Measurements from ENCODE around the gene ALG10.
"Not testable (repeated sequence)": the region's sequence is repeated elsewhere in the genome, so short reads cannot be mapped to it uniquely, and the experiment has no call there.

Gene ALG10, protein sequence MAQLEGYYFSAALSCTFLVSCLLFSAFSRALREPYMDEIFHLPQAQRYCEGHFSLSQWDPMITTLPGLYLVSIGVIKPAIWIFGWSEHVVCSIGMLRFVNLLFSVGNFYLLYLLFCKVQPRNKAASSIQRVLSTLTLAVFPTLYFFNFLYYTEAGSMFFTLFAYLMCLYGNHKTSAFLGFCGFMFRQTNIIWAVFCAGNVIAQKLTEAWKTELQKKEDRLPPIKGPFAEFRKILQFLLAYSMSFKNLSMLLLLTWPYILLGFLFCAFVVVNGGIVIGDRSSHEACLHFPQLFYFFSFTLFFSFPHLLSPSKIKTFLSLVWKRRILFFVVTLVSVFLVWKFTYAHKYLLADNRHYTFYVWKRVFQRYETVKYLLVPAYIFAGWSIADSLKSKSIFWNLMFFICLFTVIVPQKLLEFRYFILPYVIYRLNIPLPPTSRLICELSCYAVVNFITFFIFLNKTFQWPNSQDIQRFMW

DNA sequence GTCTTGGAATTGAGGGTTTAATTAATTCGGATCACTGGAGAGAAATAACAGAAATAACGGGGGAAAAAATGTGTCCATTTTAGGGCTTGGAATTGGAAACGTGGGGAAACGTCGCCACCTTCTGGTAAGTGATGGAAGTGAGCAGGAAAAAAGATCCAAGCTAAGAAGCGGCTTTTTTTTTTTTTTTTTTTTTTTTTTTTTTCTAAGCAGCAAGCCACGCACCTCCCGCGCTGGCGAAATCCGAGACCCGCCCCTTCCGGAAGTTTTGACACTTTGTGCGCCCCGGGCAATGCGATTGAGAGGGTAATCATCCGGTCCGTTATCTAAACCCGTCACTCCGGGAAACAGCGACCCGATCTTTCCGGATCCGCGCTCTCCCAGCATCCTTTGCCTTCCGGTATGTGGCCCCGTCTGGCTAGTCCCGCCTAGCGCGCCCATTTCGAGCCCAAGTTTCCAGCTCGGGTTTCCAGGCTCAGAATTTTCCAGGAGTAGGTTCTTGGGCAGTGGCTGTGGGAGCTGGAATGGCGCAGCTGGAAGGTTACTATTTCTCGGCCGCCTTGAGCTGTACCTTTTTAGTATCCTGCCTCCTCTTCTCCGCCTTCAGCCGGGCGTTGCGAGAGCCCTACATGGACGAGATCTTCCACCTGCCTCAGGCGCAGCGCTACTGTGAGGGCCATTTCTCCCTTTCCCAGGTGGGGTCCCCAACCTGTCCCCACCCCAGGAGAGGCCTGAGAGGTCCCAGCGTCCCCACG, at the start of gene ALG10:
ALG10 (plus strand) TSS at position 418 of the 752 bp plus-strand sequence; CDS start at position 522, 104 bp downstream.
- peak; percentile 88 to 91 (median 89) for DNase-seq (ENCODE audit: low read depth in 3 of 3, low spot score in 1 of 3)

DNA sequence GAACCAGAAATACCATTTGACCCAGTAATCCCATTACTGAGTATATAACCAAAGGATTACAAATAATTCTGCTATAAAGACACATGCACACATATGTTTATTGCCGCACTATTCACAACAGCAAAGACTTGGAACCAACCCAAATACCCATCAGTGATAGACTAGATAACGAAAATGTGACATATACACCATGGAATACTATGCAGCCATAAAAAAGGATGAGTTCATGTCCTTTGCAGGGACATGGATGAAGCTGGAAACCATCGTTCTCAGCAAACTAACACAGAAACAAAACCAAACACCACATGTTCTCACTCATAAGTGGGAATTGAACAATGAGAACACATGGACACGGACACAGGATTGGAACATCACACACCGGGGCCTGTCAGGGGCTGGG, 49.4 kb upstream of the ALG10 start:
- not testable (repeated sequence) for DNase-seq (ENCODE audit: low read depth in 3 of 3, low spot score in 1 of 3)

DNA sequence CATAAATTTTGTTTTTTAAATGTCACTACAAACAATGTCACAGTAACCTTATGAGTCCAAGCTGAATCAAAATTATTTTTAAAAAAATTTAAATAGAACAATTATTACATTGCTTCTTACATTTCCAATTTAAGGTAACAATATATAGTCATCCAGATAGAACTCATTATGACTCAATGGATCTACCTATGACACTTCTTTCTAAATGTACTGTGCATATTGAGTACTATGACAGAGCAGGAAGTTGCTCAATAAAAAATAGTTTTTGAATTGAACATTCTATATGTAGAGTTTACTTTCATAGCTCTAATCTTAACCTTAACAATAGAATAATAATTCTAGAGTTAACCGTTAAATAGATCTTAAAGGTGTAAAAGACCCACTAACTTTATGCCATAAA, 44.4 kb upstream of the ALG10 start:
- no peak for DNase-seq (ENCODE audit: low read depth in 3 of 3, low spot score in 1 of 3)

DNA sequence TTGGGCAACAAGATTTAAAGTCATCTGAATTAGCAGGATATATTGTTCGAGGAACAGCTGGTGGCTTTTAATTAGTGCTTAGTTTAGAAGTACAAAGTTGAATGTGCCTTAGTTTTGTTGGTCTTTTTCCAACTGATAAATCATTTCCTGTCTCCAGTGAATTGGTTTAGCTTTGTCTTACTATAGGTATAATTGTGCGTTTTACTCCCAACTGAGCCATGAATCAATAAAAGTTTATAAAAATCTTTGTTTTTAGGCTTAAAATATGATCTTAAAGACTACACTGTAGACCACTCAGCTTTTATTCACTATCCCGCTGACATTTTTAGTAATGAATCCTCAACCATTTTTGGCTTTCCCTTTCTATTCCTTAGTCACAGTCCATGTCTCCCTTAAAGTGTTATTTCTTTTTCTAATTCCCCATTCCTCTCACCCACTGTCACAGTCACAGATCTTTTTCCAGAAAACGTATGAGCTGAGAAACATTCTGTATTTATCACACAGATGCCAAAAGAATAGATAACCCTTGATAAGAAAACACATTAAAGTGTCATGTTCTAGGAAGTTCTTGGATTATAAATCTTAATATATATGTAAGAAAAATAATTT, 34.0 kb upstream of the ALG10 start:
- DNase-seq (ENCODE audit: low read depth in 3 of 3, low spot score in 1 of 3): no peak

DNA sequence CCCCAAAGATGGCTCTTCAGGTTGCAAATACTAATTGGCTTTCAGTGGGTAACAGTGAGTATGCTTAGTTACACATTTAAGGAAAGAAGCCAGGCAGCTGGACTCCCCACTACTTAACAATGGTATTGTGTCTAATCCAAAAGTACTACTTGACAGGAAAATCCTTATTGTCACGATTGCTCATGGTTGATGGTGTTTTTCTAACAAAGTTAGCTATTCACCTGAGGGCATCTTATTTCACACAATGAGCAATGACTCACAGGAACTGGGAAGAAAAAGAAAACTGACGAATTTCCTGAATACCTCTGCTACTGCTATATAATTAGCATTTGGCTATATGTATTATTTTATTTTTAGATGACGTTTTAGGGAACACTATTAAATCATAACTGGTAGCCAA, 33.4 kb upstream of the ALG10 start:
- DNase-seq (ENCODE audit: low read depth in 3 of 3, low spot score in 1 of 3): no peak

DNA sequence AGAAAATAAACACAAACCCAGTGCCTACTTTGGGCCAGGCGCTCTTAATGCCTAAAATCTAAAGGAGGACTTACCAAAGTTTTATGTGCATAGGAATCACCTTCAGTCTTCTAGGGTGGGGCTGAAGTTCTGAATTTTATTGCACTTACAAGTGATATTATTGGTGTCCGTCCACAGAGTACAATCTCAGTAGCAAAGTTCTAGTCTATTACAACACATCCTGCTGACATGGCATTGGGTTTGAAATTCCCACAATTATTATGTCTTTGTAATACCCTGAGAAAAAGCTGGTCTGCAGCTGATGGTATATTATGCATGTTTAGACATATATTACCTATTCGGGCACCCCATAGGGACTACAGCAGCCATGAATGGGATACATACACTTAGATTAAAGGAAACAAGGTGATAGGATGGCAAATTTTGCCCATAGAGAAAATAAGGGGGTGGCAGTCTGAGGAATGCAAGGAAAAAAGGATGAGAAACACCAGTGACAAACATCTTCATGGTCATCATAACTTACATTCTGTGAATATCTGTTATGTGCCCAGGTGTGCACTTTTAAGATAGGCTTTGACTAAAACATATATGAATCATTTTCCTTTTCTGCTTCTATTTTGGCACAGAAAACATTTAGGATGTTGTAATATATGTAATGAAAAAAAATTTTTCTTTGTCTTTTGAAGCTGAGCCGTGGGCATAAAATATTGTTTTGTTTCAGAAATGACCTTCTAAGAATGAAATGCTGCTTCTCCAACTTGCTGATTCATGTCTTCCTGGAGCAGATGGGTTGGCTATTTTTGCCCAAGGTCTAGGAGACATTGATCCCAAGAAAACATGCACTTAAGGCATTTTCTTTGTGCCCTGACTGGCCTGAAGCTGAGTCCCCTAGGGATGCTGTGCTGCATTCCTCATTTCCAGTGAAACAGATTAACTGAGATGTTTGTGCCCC, 27.2 kb upstream of the ALG10 start:
- DNase-seq (ENCODE audit: low read depth in 3 of 3, low spot score in 1 of 3): no peak

DNA sequence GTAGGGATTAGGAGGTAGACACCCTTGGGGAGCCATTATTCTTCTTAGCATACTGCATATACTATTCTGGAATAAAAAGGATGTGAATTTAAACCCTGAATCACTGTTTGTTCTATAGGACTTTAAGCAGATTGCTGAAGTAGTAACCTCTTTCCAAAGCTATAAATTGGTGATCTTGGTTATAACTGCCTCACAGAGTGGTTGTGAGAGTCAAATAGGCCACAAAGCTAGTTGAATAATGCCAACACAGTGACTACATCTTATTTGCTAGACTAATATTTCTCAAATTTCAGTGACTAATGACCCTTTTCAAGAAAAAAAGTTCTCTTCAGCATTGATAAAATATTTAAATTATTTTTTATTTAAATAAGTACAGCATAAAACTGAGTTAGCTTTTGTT, 13.5 kb upstream of the ALG10 start:
- not testable (repeated sequence) for DNase-seq (ENCODE audit: low read depth in 3 of 3, low spot score in 1 of 3)

DNA sequence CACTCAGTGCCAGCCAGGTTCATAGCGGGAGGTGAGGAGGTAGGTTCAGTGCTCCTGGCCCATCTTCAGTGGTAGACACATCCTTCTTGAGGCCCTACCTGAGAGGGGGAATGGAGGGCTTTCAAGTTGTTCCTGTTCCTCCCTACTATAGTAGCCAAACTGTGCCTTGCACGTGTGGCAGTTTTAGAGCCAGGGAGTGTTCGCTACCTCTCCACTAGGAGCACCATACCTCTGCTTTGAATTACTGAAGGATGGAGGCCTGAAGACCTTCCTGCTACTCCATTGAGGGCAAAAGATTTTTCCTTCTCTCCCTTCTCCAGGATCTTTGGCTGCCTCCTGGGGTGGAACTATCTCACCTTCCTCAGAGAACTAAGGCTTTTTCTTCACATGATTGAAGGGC, 5.9 kb upstream of the ALG10 start:
- no peak for DNase-seq (ENCODE audit: low read depth in 3 of 3, low spot score in 1 of 3)

DNA sequence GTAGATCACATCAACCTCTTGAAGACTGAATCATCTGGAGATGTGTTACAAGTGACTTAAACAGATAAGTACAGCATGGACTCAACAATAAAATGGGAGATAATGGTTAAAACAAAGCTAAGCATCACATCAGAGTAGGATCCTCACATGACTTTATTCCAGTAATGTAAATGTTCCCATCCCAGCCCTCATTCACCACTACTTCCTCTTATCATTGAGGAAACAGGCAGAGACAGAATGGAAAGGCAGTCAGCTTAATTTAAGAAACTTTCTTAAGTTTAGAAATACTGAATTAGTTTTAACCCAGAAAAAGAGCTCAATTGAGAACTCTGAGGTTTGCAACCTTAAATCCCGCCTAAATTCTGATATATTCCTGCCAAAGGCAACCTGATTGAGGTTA, 1.2 kb upstream of the ALG10 start:
- DNase-seq (ENCODE audit: low read depth in 3 of 3, low spot score in 1 of 3): no peak

DNA sequence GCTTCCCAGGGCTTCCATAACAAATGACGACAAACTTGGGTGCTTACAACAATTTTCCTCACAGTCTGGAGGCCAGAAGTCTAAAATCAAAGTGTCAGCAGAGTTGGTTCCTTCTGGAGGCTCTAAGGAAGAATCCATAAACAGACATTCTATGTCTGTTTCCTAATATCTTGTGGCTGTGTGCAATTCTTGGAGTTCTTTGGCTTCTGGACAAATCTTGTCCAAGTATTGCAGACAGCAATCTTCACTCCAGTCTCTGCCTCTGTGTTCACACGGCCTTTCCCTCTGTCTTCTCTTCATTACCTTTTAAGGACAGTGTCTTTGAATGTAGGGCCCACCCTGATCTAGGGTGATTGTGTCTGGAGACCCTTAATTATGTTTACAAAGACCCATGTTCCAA, 5.4 kb downstream of the ALG10 start:
- DNase-seq (ENCODE audit: low read depth in 3 of 3, low spot score in 1 of 3): not testable (repeated sequence)

DNA sequence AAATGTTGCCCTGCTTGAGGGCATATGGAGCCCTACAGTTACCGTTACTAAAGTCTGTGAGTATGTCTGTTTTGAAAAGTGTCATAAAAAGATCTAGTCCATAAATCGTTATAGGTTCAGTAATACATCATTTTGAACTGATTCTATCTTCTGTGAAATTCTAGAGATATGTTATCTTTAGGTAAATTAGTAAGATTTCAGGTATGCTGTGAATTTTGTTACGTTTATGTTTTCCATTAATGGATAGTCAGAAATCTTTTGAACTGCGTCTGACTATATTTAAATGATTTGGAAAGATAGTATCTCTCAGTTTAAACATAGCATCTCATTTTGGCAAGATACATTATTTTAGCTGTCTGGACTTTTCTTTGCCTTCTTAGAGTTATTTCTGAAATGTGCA, 8.3 kb downstream of the ALG10 start:
- DNase-seq (ENCODE audit: low read depth in 3 of 3, low spot score in 1 of 3): no peak

DNA sequence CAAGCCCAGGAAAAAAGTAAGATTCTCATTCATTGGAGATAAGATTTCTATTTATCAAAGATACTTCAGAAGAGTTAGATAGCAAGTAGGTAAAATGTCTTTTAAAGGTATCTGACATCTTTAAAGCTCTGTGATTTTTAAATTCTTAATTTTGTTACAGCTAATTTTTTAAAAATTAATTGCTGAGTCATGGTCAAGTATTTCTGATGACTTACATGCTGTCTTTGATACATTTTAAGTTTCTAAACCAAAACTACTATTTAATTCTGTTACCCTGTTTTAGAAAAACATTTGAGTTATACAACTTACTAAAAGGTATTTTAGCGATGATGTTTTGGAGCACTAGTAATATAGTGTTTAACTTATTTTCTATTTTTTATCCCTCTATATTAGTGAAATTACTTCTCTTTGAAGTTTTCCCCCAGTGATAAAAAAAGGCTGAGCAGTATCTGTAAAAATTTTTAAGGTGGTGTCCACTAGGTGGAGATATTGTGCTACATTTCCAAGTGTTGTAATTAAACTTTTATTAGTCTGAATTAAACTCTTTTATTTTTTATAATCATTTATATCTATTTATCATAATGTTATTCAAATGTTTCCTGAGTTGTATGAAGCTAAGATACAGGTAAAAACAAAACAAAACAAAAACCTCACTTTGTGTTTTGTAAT, 11.5 kb downstream of the ALG10 start:
- no peak for DNase-seq (ENCODE audit: low read depth in 3 of 3, low spot score in 1 of 3)

DNA sequence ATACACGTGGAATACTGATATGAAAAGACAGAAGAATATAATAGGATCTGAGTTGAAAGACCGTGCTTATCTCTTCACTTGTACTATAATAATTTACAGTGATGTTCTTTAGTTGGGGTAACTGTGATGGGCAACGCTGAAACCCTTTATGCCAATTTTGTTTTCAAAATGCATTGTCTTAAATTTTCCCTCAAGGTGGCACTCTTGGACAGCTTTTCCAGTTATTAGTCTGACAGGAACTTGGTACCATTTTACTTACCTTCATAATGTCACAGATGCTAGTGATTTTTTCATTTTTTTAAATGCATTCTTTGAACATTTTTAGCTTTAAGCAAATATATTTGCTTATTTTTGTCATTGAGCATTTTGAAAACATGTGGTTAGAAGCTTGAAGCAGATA, 16.1 kb downstream of the ALG10 start:
- DNase-seq (ENCODE audit: low read depth in 3 of 3, low spot score in 1 of 3): not testable (repeated sequence)

DNA sequence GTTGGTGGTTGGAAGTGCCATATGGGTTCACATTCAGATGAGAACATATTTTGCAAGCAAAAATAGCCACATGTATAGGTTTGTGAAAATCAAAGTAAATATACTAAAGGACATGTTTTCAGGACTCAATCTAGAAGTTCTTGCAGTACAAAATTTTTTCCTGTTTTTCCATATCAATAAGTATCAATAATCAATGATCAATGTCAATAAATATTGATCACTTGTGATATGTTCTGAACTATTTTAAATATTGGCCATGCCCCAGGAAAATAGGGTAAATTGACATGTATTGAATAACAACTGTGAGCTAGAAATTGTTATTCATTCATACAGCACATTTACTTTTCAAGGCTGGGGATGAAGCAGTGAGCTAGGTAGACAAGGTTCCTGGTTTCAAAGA, 24.3 kb downstream of the ALG10 start:
- DNase-seq (ENCODE audit: low read depth in 3 of 3, low spot score in 1 of 3): no peak

DNA sequence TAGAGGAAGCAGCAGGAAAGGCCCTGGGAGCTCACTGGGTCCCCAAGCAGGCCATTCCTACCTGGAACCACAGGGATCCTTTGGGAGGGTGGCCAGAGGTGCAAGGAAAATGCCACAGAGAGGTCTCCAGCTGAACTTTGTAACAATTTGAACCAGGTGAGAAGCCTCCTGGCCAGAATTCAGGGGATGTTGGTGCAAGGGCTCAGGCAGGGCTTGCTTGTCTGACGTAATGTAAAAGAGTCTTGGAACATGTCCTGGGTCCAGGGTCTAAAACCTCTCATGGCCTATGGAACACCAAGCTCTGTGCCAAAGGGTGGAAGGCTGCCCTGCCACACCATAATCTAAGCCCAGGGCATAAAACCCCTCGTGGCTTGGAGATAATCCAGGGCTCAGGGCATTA, 25.6 kb downstream of the ALG10 start:
- DNase-seq (ENCODE audit: low read depth in 3 of 3, low spot score in 1 of 3): not testable (repeated sequence)

DNA sequence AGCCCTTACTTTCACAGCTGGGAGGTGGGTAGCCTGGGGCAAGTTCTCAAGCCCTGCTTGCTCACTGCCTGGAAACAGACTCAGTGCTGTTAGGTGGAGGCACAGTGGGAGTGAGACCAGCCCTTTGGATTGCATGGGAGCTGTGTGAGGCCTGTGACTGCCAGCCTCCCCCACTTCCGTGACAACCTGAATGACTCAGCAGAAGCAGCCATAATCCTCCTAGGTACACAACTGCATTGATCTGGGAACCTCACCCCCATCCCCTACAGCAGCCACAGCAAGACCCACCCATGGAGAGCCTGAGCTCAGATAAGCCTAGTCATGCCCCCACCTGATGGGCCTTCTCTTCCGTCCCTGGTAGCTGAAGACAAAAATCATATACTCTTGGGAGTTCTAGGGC, 26.4 kb downstream of the ALG10 start:
- no peak for DNase-seq (ENCODE audit: low read depth in 3 of 3, low spot score in 1 of 3)

DNA sequence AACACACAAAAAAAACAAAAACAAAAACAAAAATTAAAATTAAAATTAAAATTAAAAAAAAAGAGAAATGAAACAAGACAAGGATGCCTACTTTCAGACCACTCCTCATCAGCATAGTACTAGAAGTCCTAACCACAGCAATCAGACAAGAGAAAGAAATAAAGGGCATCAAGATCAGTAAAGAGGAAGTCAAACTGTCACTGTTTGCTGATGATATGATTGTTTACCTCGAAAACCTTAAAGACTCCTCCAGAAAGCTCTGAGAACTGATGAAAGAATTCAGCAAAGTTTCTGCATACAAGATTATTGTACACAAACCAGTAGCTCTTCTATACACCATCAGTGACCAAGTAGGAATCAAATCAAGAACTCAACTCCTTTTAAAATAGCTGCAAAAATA, 29.2 kb downstream of the ALG10 start:
- no peak for DNase-seq (ENCODE audit: low read depth in 3 of 3, low spot score in 1 of 3)

DNA sequence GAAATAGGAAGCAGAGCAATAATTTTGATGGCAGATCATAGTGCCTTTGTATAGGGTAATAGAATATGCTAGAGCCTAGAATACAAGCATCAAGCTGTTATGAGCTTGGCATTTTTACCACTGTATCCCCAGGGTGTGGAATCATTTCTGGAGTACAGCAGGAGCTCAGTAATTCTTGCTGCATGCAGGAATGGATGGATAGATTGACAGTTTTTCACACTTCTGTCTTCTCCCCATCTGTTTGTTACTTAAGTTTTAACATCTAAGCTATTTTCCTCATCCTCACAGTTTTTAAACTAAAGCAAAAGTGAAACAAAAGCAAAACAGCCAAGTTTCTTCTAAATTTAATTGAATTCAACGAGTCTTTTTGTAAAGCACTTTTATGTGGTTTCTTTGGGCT, 32.6 kb downstream of the ALG10 start:
- no peak for DNase-seq (ENCODE audit: low read depth in 3 of 3, low spot score in 1 of 3)
